ENCODE data around the gene MAEL.

DNA sequence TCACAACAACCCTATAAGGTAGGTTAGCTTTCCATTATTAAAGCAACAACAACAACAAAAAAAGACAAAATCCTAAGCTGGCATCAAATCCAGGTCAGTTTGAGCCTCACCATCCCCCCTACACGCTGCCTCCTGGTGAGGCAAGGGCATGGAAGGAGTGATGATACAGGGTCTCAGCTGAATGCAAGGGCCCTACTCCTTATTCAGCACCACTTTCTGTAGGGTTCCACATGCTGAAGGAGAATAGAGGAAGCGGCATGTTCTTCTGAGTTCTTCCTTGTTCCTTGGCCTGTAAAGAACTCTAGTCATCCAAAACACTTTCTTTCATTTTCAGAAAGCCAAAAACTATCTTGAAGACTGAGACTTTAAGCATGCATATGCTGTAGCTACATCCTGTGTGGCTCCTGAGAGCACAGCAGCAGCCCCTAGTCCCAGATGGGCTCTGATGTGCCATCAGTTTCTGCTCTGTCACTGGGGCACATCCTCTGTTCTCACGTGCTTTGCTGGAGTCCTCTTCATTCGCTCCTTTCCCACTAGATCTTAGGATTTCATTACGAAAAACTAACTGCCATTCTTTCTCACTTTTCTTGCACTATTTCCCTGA lies 19.9 kb upstream of the MAEL start:
- TF ChIP-seq GABPA (IDR thresholded peaks at IDR 0.05; ENCODE audit: low read depth): no peak
- TF ChIP-seq, protein P1, sequence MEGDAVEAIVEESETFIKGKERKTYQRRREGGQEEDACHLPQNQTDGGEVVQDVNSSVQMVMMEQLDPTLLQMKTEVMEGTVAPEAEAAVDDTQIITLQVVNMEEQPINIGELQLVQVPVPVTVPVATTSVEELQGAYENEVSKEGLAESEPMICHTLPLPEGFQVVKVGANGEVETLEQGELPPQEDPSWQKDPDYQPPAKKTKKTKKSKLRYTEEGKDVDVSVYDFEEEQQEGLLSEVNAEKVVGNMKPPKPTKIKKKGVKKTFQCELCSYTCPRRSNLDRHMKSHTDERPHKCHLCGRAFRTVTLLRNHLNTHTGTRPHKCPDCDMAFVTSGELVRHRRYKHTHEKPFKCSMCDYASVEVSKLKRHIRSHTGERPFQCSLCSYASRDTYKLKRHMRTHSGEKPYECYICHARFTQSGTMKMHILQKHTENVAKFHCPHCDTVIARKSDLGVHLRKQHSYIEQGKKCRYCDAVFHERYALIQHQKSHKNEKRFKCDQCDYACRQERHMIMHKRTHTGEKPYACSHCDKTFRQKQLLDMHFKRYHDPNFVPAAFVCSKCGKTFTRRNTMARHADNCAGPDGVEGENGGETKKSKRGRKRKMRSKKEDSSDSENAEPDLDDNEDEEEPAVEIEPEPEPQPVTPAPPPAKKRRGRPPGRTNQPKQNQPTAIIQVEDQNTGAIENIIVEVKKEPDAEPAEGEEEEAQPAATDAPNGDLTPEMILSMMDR (IDR thresholded peaks at IDR 0.05; ENCODE audit: insufficient read depth, low read length): no peak
- no peak for TF ChIP-seq POLR2AphosphoS5 (IDR thresholded peaks at IDR 0.05; ENCODE audit: low read depth)
- TF ChIP-seq, protein P2, sequence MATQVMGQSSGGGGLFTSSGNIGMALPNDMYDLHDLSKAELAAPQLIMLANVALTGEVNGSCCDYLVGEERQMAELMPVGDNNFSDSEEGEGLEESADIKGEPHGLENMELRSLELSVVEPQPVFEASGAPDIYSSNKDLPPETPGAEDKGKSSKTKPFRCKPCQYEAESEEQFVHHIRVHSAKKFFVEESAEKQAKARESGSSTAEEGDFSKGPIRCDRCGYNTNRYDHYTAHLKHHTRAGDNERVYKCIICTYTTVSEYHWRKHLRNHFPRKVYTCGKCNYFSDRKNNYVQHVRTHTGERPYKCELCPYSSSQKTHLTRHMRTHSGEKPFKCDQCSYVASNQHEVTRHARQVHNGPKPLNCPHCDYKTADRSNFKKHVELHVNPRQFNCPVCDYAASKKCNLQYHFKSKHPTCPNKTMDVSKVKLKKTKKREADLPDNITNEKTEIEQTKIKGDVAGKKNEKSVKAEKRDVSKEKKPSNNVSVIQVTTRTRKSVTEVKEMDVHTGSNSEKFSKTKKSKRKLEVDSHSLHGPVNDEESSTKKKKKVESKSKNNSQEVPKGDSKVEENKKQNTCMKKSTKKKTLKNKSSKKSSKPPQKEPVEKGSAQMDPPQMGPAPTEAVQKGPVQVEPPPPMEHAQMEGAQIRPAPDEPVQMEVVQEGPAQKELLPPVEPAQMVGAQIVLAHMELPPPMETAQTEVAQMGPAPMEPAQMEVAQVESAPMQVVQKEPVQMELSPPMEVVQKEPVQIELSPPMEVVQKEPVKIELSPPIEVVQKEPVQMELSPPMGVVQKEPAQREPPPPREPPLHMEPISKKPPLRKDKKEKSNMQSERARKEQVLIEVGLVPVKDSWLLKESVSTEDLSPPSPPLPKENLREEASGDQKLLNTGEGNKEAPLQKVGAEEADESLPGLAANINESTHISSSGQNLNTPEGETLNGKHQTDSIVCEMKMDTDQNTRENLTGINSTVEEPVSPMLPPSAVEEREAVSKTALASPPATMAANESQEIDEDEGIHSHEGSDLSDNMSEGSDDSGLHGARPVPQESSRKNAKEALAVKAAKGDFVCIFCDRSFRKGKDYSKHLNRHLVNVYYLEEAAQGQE (IDR thresholded peaks at IDR 0.05; ENCODE audit: insufficient replicate concordance, low read depth): peak; percentile 20

All from HL-60 (cell line).